Bronchus fibroblast of lung (primary cell): ENCODE measurements around the gene CALCR. TPM values are rescaled to one million over a fixed set of nuclear protein-coding genes. Genes with fewer than 3 reads are reported as not detected.

Experiments
- total RNA-seq: library from RNA; depleted of rRNA; stranded (reverse); fragments of >200 nt; gene quantifications from 2 replicates; pipeline ENCODE4 v1.2.3, GENCODE V29; 2015

Gene CALCR
- not detected in 2 replicates for total RNA-seq

DNA sequence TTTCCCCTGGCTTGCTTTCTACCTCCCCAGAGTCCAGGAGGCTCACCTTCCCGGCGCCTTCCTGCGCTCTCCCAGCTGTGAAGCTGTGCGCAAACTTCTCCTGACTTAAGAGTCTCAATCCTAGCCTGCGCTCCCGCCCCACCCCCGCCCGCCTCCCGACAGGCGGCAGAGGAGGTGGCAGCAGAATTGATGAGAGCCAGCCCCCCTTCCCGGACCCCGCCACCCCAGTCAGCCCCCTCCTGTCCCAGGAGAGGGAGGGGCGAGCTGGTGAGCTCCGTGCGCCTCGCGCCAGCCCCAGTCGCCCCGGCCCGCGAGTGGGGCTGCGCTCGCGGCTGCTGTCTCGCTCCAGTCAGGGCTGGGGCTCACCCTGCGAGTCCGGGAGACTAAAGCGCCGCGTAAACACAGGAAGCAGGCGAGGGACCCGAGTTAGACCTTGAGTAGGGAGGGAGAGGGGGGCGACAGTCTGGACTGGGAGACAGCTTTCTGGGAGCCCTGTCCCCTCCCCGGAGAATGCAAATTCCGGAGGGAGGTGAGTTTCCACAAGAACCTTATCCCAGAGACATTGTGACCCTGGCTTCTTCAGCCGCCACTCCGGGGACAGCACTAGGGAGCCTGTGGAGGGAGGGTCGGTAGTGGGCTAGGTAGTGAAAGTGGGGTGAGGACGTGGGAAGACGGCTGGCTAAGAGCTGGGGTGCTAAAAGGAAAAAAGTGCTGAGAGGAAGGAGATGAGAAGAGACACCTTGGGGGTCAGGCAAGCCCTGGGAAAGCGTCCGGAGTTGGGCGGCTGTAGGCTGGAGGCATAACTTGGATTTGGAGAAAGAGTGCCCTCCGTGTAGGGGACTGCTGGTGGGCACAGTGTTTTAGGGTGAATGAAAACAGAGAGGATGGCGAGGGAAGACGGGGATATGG is at the start of gene CALCR:
Gene CALCR, minus strand, starts transcription at position 79 of the 909 bp plus-strand sequence. CDS start 87,743 bp downstream, outside the sequence.

